Tongue (tissue), 2 donors: ENCODE measurements around the gene CAMTA1. TPM values are rescaled to one million over a fixed set of nuclear protein-coding genes. Genes with fewer than 3 reads are reported as not detected.

Experiments used
- DNase-seq: peaks from one replicate; pipeline ENCODE4 v3.0.0-alpha.2; 2015
- total RNA-seq: library from RNA; depleted of rRNA; stranded (reverse); fragments of >200 nt; gene quantifications from one replicate; pipeline ENCODE4 v1.2.3, GENCODE V29; 2014

The CAMTA1 gene
- total RNA-seq, 1 donor from 2014 or later, result 60.6 TPM

DNA sequence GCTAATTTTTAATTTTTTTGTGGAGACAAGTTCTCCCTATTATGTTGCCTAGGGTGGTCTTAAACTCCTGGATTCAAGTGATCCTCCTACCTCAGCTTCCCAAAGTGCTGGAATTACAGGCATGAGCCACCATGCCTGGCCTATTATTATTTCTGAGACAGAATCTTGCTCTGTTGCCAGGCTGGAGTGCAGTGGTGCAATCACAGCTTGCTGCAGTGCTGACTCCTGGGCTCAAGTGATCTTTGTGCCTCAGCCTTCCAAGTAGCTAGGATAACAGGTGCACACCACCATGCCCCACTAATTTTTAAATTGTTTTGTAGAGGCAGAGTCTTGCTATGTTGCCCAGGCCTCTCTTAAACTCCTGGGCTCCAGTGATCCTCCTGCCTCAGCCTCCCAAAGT, 196.3 kb downstream of the CAMTA1 start:
- DNase-seq, result no peak

DNA sequence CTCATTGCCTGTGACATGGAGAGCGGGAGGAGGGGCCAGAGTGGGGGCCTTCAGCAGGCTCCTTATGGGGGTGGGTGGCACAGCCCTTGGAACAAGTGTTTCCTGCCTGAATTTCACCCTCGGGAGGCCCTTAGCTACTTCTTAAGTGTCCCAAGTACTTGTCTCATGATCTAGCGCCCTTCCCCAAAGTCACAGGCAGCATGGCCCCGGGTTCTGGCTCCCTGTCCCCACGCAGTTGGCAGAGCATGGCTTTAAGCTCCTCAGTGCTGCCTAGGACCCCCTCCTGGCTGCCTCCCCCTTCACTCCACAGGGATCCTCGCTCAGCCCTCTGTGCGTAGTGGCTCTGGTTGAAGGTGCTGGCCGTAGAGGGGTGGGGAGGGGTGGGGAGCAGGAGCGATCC, 197.2 kb downstream of the CAMTA1 start:
- DNase-seq, result no peak

DNA sequence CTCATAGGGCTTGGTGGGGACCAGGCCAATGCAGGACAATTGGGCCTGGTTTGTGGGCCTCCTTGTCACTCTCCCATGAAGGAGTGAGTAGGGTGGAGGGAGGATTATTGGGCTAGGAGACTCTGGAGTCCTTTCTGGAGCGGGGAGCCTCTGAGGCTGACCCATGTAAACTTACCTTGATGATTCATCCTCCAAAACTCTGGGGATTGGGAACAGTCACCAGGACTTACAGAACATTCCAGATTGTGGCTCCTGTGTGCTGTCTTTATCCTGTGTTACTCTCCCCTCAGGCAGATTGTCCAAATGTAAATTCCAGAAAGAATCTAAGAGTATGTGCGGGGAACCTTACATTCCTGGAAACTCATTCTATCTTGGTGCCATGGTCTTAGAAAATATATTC, 197.6 kb downstream of the CAMTA1 start:
- no peak for DNase-seq

DNA sequence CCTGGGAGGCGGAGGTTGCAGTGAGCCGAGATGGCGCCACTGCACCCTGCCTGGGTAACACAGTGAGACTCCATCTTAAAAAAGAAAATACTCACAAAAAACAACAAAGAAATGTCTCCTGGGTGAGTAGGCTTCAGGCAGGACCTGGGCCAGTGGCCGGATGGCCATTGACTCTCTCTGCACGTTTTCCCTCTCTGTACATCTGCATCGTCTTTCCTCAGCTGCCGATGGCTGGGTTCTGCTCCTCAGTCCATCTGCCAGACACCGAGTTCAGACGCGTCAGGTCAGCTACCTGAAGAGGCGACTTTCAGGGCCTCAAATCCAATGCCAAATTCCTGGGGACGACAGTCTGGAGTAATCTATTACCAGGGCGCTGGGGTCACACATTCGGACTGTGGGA, 199.3 kb downstream of the CAMTA1 start:
- no peak for DNase-seq

DNA sequence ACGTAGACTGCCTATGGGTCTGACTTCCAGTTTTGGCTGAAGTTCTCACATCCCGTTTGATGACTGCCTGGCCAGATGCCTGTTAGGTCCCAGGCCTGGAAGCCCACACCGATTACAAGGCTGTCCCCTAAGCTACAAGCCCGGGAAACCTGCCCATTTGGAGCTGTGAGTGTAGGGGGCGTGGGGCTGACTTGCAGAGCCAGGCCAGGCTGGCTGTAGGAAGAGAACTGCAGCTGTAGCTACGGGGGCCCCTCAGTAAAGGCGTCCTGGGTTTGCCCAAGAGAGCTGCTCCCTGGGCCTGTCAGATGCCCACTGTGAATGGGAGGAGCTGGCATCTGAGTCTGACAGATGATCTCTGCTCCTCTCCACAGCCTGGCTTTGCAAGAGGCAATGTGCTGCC, 199.7 kb downstream of the CAMTA1 start:
- peak; percentile 95 for DNase-seq

GRCh38 chr1:6985549-6986276, 200.5 kb downstream of the CAMTA1 start:
- DNase-seq, result no peak

GRCh38 chr1:6986281-6986680, 201.0 kb downstream of the CAMTA1 start:
- no peak for DNase-seq

GRCh38 chr1:6987940-6988339, 202.7 kb downstream of the CAMTA1 start:
- DNase-seq, result no peak

DNA sequence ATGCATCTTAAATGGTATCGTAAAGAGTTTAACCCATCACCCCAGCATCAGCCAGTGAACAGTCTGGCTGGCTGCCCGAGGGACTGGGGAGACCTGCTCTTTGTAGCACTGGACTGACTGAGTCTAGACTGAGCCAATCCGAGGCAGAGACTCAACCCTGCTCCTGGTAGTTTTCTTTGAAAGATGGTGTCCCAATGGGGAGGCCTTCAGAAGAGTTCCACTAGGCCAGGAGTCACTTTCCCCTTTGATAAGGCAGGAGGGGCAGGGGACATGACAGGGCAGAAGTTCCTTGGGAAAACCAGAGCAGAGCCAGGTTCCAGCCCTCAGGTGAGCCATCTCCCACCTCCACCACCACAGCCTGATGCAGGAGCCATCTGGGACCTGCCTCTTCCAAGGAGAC, 203.5 kb downstream of the CAMTA1 start:
- no peak for DNase-seq

GRCh38 chr1:6989212-6990159, 204.2 kb downstream of the CAMTA1 start:
- no peak for DNase-seq

DNA sequence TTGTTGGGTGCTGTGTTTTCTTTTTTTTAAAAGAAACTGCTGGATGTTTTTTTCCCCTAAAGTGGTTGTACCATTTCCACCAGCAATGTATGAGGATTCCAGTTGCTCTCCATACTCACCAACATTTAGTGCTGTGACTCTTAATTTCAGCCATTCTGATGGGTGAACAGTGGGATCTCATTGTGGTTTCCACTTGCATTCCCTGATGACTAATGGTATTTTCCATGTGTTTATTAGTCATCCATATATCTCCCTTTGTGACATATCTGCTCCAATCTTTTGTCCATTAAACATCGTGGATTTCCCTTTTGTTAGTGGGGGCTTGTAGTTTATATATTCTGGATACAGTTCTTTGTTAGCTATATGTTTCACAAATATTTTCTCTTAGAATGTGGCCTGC, 206.0 kb downstream of the CAMTA1 start:
- DNase-seq, result no peak

GRCh38 chr1:6995789-6996188, 210.5 kb downstream of the CAMTA1 start:
- no peak for DNase-seq

DNA sequence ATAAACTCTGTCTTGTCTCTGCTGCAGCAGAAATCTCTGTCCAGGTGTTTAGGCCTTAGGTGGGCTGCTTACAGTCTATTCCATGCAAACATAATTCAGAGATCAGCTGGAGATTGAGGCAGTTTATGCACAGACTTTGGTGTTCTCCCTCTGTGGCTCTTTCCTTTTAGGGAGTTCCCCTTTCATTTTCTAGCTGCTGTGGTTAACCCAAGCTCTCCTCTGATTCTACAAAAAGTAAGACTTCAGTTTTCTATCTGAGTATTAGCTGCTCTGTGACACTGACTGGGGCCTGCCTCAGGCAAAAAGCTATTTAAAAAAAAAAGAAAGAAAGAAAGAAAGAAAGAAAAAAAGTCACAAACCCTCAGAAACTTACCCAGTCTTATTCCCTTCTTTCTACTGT, 211.1 kb downstream of the CAMTA1 start:
- DNase-seq, result no peak

DNA sequence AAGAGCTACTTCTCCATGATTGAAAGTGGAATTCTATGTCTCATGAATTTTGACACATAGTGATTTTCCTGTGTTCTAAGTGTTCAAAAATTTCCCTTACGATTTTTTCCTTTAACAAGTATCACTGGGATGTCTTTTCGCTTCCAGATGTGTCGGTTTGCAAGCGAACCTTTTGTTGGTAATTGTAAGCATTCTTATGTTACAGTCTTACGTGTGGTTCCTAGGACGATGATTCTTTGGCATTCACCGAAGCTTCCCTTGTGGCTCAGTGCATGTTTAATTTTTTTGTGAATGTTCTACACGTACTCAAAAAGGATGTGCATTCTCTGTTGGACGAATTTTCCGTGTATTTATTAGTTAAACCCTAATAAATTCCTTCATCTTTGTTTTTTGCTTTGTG, 211.6 kb downstream of the CAMTA1 start:
- DNase-seq, result peak; percentile 59

GRCh38 chr1:6998267-6998666, 213.0 kb downstream of the CAMTA1 start:
- DNase-seq, result no peak

- no peak for DNase-seq
Observed at GRCh38 chr1:6999826-7000225, 214.6 kb downstream of the CAMTA1 start.

GRCh38 chr1:7000720-7001119, 215.5 kb downstream of the CAMTA1 start:
- no peak for DNase-seq

- DNase-seq, result no peak
Observed at GRCh38 chr1:7002728-7003127, 217.5 kb downstream of the CAMTA1 start.

GRCh38 chr1:7003676-7004075, 218.4 kb downstream of the CAMTA1 start:
- DNase-seq, result no peak

GRCh38 chr1:7004181-7004580, 218.9 kb downstream of the CAMTA1 start:
- DNase-seq, result no peak

- DNase-seq, result no peak
Observed at GRCh38 chr1:7005762-7006161, 220.5 kb downstream of the CAMTA1 start.

GRCh38 chr1:7006996-7007871, 222.0 kb downstream of the CAMTA1 start:
- DNase-seq, result no peak

DNA sequence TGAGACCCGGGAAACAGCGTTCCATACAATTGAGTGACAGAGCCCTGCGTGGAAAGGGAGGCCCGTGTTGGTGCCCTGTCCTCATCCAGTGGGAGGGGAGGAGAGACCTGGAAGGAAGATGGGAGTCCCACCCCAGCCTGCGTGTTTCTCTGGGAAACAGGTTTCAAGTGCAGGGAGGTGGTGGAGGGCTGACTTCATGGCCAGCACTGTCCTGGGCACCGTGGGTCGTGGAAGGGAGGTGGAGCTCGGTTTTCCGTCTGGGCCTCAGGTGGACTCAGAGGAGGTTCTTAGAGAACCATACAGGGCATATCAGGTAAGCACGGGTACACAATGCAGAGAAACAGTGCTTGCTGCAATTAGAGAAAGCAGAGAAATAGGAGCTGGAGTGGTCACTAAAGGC, 222.6 kb downstream of the CAMTA1 start:
- DNase-seq, result no peak
